Measurements from ENCODE around the gene KIAA1755.

The KIAA1755 gene

GRCh38 chr20:38164624-38165088 is 95.9 kb downstream of the KIAA1755 start:
- DNase-seq (ENCODE audit: low read depth) = no peak

GRCh38 chr20:38164069-38164468 is 96.5 kb downstream of the KIAA1755 start:
- DNase-seq (ENCODE audit: low read depth) = no peak

- DNase-seq (ENCODE audit: low read depth) = no peak
Observed at GRCh38 chr20:38162878-38163875, 97.4 kb downstream of the KIAA1755 start.

GRCh38 chr20:38162149-38162548 is 98.4 kb downstream of the KIAA1755 start:
- DNase-seq (ENCODE audit: low read depth) = no peak

- DNase-seq (ENCODE audit: low read depth) = no peak
Observed at GRCh38 chr20:38161412-38161774, 99.1 kb downstream of the KIAA1755 start.
